IMR-90 (cell line): ENCODE results near the gene ALX4. TPM values are rescaled to one million over a fixed set of nuclear protein-coding genes. Genes with fewer than 3 reads are reported as not detected.

ENCODE experiments used
- ATAC-seq: fragments of 200-7000 bp; cut with Tn5 transposase; 2 replicates; pipeline ENCODE4 v1.9.1; 2020; ENCODE audit warnings: low read depth, mild to moderate bottlenecking, moderate library complexity
- BruUV-seq: library from RNA; stranded (reverse); fragments of 400-500 nt; replicated peaks from 2 replicates; lab custom pipeline; 2021; lab: Mats Ljungman, UMichigan
- CTCF ChIA-PET: fragments of 300-600 bp; formaldehyde crosslinking; extraction: SDS; loops from one replicate; lab custom pipeline; 2021; ENCODE audit warnings: antibody characterized with exemption; lab: Yijun Ruan, JAX
- POLR2A ChIA-PET: fragments of 300-600 bp; sonication (Branson Sonifier 250); formaldehyde crosslinking; loops from one replicate; lab custom pipeline; 2022; ENCODE audit warnings: antibody characterized with exemption; ENCODE audit not compliant: unreplicated experiment; lab: Charles Lee
- DNase-seq: peaks from one replicate; pipeline ENCODE4 v3.0.0; 2013
- H2AFZ ChIP-seq: replicated peaks from 2 replicates; pipeline ENCODE3; 2013; ENCODE audit warnings: low read length, mild to moderate bottlenecking; ENCODE audit not compliant: poor library complexity
- H2AK5ac ChIP-seq: 2 replicates; pipeline ENCODE4 v1.6.1; 2013; ENCODE audit warnings: low read depth, low read length, inconsistent platforms
- H2AK9ac ChIP-seq: replicated peaks from 2 replicates; pipeline ENCODE3; 2013; ENCODE audit warnings: mild to moderate bottlenecking, low read depth, low read length, moderate library complexity; ENCODE audit not compliant: poor library complexity
- H2BK120ac ChIP-seq: 2 replicates; pipeline ENCODE4 v1.6.1; 2013; ENCODE audit warnings: low read depth, low read length, inconsistent platforms
- H2BK15ac ChIP-seq: 3 replicates; pipeline ENCODE4 v1.6.1; 2013; ENCODE audit warnings: low read depth, low read length, inconsistent platforms
- H2BK20ac ChIP-seq: 2 replicates; pipeline ENCODE4 v1.6.1; 2013; ENCODE audit warnings: low read depth, mild to moderate bottlenecking, inconsistent platforms, low read length, moderate library complexity
- H2BK5ac ChIP-seq: 2 replicates; pipeline ENCODE4 v1.6.1; 2013; ENCODE audit warnings: mild to moderate bottlenecking, low read depth, low read length, inconsistent platforms; ENCODE audit not compliant: poor library complexity, severe bottlenecking
- H3K14ac ChIP-seq: replicated peaks from 2 replicates; pipeline ENCODE4 v1.6.1; 2013; ENCODE audit warnings: low read depth, low read length, inconsistent platforms
- H3K18ac ChIP-seq: 2 replicates; pipeline ENCODE4 v1.6.1; 2013; ENCODE audit warnings: low read depth, low read length, control low read depth
- H3K23ac ChIP-seq: 2 replicates; pipeline ENCODE4 v1.6.1; 2013; ENCODE audit warnings: low read depth, low read length, inconsistent platforms
- H3K27ac ChIP-seq: 2 replicates; pipeline ENCODE4 v1.5.1; 2013; ENCODE audit warnings: mild to moderate bottlenecking, control low read depth, low read length; ENCODE audit not compliant: insufficient read depth
- H3K27me3 ChIP-seq: 2 replicates; pipeline ENCODE4 v1.6.1; 2013; ENCODE audit warnings: low read length; ENCODE audit not compliant: control insufficient read depth, insufficient read depth
- H3K36me3 ChIP-seq: 2 replicates; pipeline ENCODE4 v1.6.1; 2013; ENCODE audit warnings: low read length, mixed read lengths; ENCODE audit not compliant: control insufficient read depth, insufficient read depth
- H3K4ac ChIP-seq: 2 replicates; pipeline ENCODE4 v1.6.1; 2013; ENCODE audit warnings: low read depth, low read length, inconsistent platforms
- H3K4me1 ChIP-seq: 2 replicates; pipeline ENCODE4 v1.6.1; 2013; ENCODE audit warnings: low read length, mixed read lengths; ENCODE audit not compliant: control insufficient read depth, insufficient read depth
- H3K4me2 ChIP-seq: 2 replicates; pipeline ENCODE4 v1.6.1; 2013; ENCODE audit warnings: low read depth, mild to moderate bottlenecking, control low read depth, low read length, moderate library complexity
- H3K4me3 ChIP-seq: 2 replicates; pipeline ENCODE4 v1.5.1; 2013; ENCODE audit warnings: low read depth, mild to moderate bottlenecking, control low read depth, low read length, moderate library complexity; ENCODE audit not compliant: insufficient read depth
- H3K56ac ChIP-seq: 2 replicates; pipeline ENCODE4 v1.6.1; 2013; ENCODE audit warnings: low read length, inconsistent platforms; ENCODE audit not compliant: insufficient read depth; ENCODE audit errors: extremely low read depth
- H3K79me1 ChIP-seq, 2 experiments: 2 replicates each; pipeline ENCODE4 v1.6.1; 2013; ENCODE audit warnings: low read length in 2 of 2, inconsistent platforms in 1 of 2, low read depth in 1 of 2
- H3K9ac ChIP-seq: 2 replicates; pipeline ENCODE4 v1.6.1; 2013; ENCODE audit warnings: low read depth, low read length, control low read depth
- H3K9me1 ChIP-seq: 2 replicates; pipeline ENCODE4 v1.6.1; 2013; ENCODE audit warnings: low read length, inconsistent platforms; ENCODE audit not compliant: insufficient read depth
- H3K9me3 ChIP-seq: 2 replicates; pipeline ENCODE4 v1.6.1; 2013; ENCODE audit warnings: low read length; ENCODE audit not compliant: control insufficient read depth, insufficient read depth
- H4K20me1 ChIP-seq: 2 replicates; pipeline ENCODE4 v1.6.1; 2013; ENCODE audit warnings: low read length, inconsistent platforms; ENCODE audit not compliant: insufficient read depth
- H4K5ac ChIP-seq: 2 replicates; pipeline ENCODE4 v1.6.1; 2013; ENCODE audit warnings: mild to moderate bottlenecking, low read depth, low read length, control low read depth
- H4K8ac ChIP-seq, 2 experiments: 2 replicates each; pipeline ENCODE4 v1.6.1; 2013; ENCODE audit warnings: low read depth in 2 of 2, low read length in 2 of 2, control low read depth in 1 of 2, inconsistent platforms in 1 of 2
- H4K91ac ChIP-seq: 2 replicates; pipeline ENCODE4 v1.6.1; 2013; ENCODE audit warnings: low read depth, low read length, inconsistent platforms; ENCODE audit not compliant: insufficient read depth
- CHD1 ChIP-seq: IDR thresholded peaks from 2 replicates; pipeline ENCODE4 v1.6.1; 2012; ENCODE audit warnings: low read depth, low read length, improper control_type of control experiment
- MXI1 ChIP-seq: IDR thresholded peaks from 2 replicates; pipeline ENCODE4 v1.6.1; 2012; ENCODE audit warnings: low read depth, mild to moderate bottlenecking, low read length, moderate library complexity, borderline replicate concordance
- RAD21 ChIP-seq: IDR thresholded peaks from 2 replicates; pipeline ENCODE4 v1.6.1; 2012; ENCODE audit warnings: low read length, improper control_type of control experiment
- WGBS, 2 experiments: methylation state at CpG; one replicate each; pipeline versions ENCODE4 v1.1.5 to v1.1.7; 2013; ENCODE audit warnings: missing lambda C conversion rate in 2 of 2; ENCODE audit not compliant: insufficient read length in 1 of 2; ENCODE audit errors: extremely low coverage in 2 of 2; 5-methylcytosine and 5-hydroxymethylcytosine counted together
- dilution Hi-C: fragments of 300-500 bp; cut with HindIII; formaldehyde crosslinking; loops from one replicate; pipeline ENCODE4 v1.14.3; 2018; ENCODE audit warnings: low sequenced_read_pairs; ENCODE audit not compliant: unreplicated experiment
- in situ Hi-C: fragments of 300-500 bp; cut with MboI; formaldehyde crosslinking; loops from 3 replicates; pipeline ENCODE4 v1.14.3; 2019; ENCODE audit warnings: low sequenced_read_pairs, inconsistent platforms, mixed read lengths
- intact Hi-C: fragments of 100-400 bp; cut with micrococcal nuclease; formaldehyde crosslinking; loops from 2 replicates; pipeline ENCODE4 v1.10.0; 2022
- polyA plus RNA-seq, 3 experiments: library from polyadenylated mRNA; depleted of rRNA; stranded (reverse); fragments of >200 nt; gene quantifications; 2 replicates each; pipeline ENCODE4 v1.2.3, GENCODE V29; 2012; ENCODE audit warnings: low replicate concordance in 1 of 3
- total RNA-seq: library from RNA; depleted of rRNA; stranded (reverse); fragments of >200 nt; gene quantifications from 2 replicates; pipeline ENCODE4 v1.2.3, GENCODE V29; 2012

Gene ALX4
- total and polyA plus RNA-seq, 2 of the 4 experiments (the other 2 are of a cell fraction) = not detected

DNA sequence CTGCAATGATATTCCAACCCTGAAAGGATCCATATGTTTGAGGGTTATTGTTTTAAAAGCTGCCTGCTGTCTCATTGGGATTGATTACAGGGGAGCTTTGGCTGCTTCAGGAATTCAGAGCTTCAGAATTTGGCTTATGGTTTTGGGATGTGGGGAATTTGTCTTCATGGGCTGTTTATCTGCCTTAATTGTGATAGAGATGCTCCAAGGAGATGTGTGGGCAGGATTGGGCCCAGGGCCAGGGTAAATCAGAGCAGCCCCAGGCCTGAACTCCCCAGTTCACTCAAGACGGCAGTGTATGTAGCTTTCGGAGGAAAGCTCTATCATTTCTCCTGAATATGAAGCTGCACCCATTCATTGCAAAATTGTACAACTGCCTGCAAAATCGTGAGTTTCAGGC, 88.5 kb downstream of the ALX4 start:
- no peak overlapping the region for H3K14ac ChIP-seq
- H4K91ac ChIP-seq = no peak overlapping the region
- no peak overlapping the region for H2AK9ac ChIP-seq
- dilution Hi-C loops = no loop called here
- DNase-seq (no peak), ATAC-seq (no peak)
- no peaks in the 10 kb centered on the region for H3K27me3 ChIP-seq
- no peaks in the 10 kb centered on the region for H3K79me1 ChIP-seq
- CTCF ChIA-PET = no interaction called here
- peaks cover 6% of the 10 kb centered on the region for H3K4me1 ChIP-seq
- H3K36me3 ChIP-seq = no peaks in the 10 kb centered on the region
- H3K4me3 ChIP-seq = no peak overlapping the region
- intact Hi-C loops = no loop called here
- no TSS peak for BruUV-seq
- no peaks in the 10 kb centered on the region for H3K9me1 ChIP-seq
- H3K4ac ChIP-seq = no peak overlapping the region
- H2AK5ac ChIP-seq = no peak overlapping the region
- H4K8ac ChIP-seq = no peak overlapping the region
- no peak overlapping the region for H2BK120ac ChIP-seq
- H3K9ac ChIP-seq = no peak overlapping the region
- in situ Hi-C loops = no loop called here
- H2BK5ac ChIP-seq = no peak overlapping the region
- no peak overlapping the region for H3K18ac ChIP-seq
- H3K23ac ChIP-seq = no peak overlapping the region
- H2AFZ ChIP-seq = no peak overlapping the region
- no peak overlapping the region for H4K5ac ChIP-seq
- no peak overlapping the region for H2BK15ac ChIP-seq
- POLR2A ChIA-PET = no interaction called here
- H3K56ac ChIP-seq = no peak overlapping the region
- TF ChIP-seq RAD21 (no peak), MXI1 (no peak), CHD1 (no peak)
- H4K20me1 ChIP-seq = no peaks in the 10 kb centered on the region
- no peak overlapping the region for H2BK20ac ChIP-seq
- H3K9me3 ChIP-seq = no peaks in the 10 kb centered on the region
- no peak overlapping the region for H3K4me2 ChIP-seq
- no peak overlapping the region for H3K27ac ChIP-seq
- WGBS, 2 experiments = no CpG with 5 or more reads among the region's 3 CpGs
